AG09319 (cell line): ENCODE measurements around the gene FARS2.
"Not testable (repeated sequence)": the region's sequence is repeated elsewhere in the genome, so short reads cannot be mapped to it uniquely, and the experiment has no call there.

Experiments
- DNase-seq: peaks from one replicate; pipeline ENCODE4 v3.0.0-alpha.2; 2010; ENCODE audit warnings: low read depth; ENCODE audit errors: extremely low read depth
- TF ChIP-seq, protein P1 (sequence below): IDR thresholded peaks from 2 replicates; pipeline ENCODE4 v1.5.1; 2011; ENCODE audit warnings: low read depth, mild to moderate bottlenecking, inconsistent platforms, low read length, moderate library complexity

FARS2 gene

DNA sequence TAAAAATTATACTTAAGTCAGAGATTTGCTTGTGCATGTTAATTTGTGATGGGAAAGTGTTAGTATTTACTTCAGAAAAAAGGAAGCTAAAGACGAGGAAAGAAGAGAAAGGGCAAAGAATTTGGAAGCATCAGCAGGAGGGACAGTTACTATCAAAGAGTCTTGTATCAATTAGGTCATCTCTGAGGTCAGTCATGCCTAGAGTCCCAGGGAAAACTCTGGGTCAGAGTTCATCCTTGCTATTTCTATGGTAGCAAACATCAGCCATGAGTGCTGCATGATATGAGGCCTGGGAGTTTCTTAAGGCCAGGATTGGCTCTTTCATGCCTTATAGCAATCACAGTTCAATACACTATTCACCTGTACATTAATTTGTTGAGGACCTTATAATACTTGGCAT lies 292.9 kb downstream of the FARS2 start:
- TF ChIP-seq, protein P1, sequence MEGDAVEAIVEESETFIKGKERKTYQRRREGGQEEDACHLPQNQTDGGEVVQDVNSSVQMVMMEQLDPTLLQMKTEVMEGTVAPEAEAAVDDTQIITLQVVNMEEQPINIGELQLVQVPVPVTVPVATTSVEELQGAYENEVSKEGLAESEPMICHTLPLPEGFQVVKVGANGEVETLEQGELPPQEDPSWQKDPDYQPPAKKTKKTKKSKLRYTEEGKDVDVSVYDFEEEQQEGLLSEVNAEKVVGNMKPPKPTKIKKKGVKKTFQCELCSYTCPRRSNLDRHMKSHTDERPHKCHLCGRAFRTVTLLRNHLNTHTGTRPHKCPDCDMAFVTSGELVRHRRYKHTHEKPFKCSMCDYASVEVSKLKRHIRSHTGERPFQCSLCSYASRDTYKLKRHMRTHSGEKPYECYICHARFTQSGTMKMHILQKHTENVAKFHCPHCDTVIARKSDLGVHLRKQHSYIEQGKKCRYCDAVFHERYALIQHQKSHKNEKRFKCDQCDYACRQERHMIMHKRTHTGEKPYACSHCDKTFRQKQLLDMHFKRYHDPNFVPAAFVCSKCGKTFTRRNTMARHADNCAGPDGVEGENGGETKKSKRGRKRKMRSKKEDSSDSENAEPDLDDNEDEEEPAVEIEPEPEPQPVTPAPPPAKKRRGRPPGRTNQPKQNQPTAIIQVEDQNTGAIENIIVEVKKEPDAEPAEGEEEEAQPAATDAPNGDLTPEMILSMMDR, result no peak
- DNase-seq, result no peak

DNA sequence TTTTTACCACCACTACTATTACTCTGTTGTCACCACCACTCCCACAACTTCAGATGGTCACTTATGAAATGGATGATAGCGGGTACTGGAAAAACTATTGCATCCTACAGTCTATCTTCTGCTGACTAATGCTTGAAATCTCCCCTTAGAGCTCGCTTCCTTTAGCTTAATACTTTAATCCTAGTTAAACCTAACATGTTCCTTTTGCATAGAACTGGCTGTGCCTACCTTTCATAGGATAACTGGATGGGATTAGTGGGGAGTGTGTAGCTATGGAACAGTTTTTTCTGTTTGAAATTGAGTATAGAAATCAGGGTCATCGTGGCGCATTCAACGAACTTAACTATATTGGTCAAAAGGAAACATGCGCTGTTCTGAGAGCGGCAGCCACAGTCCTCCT lies 294.7 kb downstream of the FARS2 start:
- TF ChIP-seq, protein P1, result no peak
- no peak for DNase-seq

DNA sequence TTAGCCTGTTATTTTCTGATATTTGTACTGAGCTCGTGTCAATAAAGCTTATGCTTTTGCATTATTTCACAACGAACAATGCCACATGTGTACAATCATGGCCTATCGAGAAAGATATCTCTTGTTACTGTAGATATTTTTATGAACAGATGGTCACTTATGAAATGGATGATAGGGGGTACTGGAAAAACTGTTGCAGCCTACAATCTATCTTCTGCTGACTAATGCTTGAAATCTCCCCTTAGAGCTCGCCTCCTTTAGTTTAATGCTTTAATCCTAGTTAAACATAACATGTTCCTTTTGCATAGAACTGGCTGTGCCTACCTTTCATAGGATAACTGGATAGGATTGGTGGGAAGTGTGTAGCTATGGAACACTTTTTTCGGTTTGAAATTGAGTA lies 296.2 kb downstream of the FARS2 start:
- TF ChIP-seq, protein P1, result no peak
- DNase-seq, result no peak

DNA sequence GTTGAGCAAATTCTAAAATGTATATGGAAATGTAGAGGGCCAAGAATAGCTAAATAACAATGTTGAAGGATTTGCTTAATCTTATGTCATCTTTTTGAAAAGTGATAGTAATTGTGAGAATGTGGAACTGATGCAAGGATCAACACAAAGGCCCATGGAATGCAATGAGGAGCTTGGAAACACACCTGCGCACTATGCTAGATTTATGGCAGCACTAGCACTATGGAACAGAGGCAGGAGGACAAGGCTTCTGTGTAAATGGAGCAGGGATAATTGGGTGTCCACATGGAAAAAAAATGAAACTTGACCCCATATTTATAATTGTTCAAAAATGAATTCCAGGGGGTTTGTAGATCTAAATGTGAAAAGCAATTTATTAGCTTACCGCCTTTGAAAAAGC lies 298.3 kb downstream of the FARS2 start:
- no peak for DNase-seq
- TF ChIP-seq, protein P1, result no peak

DNA sequence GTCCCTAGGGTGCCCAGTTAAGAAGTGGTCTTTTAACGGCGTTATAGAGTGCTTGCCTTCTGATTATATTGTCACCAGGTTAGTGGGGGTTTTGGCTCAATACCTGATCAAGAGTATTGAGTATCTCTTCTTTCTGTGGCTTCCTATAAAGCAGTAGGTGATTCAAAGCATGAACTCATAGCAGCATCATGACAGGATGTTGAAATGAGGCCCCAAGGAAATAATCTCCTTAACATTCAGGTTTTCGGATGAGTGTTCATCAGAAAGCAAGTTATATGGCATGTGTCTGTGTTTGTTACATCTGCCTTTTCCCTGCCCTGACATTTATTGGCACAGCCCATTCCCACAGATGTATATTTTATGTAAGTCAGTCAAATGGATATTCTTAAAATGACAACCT lies 301.0 kb downstream of the FARS2 start:
- DNase-seq, result no peak
- TF ChIP-seq, protein P1, result no peak

DNA sequence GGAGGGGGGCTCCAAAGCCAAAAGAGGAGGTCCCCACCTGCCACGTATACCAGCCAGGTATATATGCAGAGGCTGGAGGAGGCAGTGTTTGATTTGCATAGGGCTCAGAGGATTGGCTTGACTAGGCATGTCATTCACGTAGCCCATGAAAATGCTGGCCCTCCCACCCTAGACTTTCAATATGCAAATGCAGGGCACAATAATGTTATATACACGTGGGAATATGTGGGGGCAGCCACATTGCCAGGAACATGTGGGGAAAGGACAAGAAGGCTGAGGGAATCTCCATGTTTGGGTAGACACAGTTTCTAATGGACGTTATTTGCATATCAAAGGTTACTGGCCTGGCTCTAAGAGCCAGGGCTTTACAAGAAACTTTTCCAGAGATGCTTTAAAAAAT lies 301.8 kb downstream of the FARS2 start:
- TF ChIP-seq, protein P1, result no peak
- no peak for DNase-seq

DNA sequence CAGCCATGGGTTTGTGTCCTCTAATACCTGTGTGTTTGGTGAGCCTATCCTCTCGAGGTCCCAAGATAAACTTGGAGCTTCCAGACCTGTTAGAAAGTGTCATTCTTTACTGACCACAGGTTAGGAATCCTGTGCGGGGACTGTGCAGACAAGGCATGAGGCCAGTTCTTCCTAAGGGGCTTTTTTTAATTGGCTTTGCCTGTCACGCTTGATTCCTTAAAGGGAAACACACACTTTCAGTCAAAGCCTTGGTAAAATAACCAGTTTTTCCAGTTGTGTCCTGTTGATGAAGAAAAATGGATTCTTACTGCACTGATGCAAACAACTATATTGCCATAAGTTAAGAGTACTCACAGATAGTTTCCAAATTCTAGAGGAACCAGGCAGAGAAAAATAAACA lies 303.4 kb downstream of the FARS2 start:
- DNase-seq, result not testable (repeated sequence)

DNA sequence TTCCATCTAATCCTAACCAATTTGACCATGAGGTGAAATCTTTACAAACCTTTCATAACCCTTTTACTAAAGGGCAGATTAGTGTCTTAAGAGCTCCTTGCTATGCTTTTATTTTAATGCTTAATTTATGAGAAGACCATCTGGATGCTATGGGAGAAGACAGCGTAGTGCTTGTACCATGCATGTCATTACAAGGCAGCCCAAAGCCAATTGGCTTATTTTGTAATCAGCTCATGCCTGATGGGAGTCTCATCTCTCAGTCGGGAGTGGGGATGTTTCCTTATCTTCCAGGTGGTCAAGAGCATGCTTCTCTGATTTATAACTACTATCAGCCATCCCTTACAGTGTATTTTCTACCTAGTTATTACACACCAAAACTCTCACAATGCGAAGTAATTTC lies 304.7 kb downstream of the FARS2 start:
- no peak for DNase-seq
- TF ChIP-seq, protein P1, result no peak
